Subcutaneous adipose tissue (tissue), 4 donors: ENCODE data around the gene CPE. TPM values are rescaled to one million over a fixed set of nuclear protein-coding genes. Genes with fewer than 3 reads are reported as not detected.

Experiments
- total RNA-seq, 4 donors: library from RNA; depleted of rRNA; stranded (reverse); fragments of >200 nt; gene quantifications; one replicate each; pipeline ENCODE4 v1.1.0, GENCODE V29; 2016
- TF ChIP-seq, protein P1 (sequence below): fragments of 450-650 bp; IDR thresholded peaks from one replicate; pipeline ENCODE4 v1.5.1; 2016; ENCODE audit warnings: low read depth, mild to moderate bottlenecking, control low read depth, antibody characterized with exemption, moderate library complexity

The CPE gene
- total RNA-seq, 4 donors from 2014 or later, result 81.0 to 122 (median 99.6) TPM

DNA sequence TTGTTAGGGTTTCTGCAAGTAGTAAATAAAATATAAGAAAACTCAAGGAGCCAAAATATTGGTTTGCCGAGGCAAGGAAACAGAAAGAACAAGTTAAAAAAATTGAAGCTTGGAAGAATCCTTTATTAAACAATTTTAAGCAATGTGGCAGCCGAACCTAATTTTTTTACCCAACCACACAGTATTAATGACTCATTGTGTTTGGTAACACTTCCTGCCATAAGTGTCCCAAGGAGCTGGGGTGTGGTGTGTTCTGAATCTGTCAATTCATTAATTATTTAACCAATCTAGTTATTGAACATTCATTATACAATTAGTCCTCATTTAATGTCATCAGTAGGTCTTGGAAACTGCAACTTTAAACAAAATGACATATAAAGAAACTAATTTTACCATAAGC is 19.3 kb upstream of the CPE start:
- TF ChIP-seq, protein P1, sequence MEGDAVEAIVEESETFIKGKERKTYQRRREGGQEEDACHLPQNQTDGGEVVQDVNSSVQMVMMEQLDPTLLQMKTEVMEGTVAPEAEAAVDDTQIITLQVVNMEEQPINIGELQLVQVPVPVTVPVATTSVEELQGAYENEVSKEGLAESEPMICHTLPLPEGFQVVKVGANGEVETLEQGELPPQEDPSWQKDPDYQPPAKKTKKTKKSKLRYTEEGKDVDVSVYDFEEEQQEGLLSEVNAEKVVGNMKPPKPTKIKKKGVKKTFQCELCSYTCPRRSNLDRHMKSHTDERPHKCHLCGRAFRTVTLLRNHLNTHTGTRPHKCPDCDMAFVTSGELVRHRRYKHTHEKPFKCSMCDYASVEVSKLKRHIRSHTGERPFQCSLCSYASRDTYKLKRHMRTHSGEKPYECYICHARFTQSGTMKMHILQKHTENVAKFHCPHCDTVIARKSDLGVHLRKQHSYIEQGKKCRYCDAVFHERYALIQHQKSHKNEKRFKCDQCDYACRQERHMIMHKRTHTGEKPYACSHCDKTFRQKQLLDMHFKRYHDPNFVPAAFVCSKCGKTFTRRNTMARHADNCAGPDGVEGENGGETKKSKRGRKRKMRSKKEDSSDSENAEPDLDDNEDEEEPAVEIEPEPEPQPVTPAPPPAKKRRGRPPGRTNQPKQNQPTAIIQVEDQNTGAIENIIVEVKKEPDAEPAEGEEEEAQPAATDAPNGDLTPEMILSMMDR, result no peak

DNA sequence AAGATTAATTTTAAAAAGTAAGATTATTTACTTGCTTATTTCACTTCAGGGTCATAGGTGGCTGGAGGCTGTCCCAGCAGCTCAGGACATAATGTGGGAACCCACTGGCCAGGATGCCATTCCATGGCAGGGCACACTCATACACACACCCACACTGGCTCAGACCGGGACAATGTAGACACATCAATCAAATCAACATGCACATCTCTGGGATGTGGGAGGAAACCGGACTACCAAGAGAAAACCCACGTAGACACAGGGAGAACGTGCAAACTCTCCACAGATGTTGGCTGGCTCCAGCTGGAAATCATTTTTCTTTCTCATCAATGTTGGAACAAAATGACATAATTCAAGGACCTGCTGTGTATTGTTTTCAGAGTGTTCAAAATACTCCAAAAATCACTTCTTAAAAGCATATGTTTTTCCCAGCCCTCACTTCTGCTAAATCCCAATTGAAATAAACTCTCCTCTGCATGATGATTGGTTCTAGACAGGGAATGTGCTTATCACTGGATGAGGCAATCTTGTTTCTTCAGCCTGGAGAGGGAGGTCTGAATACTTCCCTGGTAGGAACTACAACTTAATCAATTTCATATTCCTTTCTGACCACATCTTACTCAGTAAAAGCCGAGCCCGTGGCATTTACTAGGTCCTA is 18.6 kb upstream of the CPE start:
- TF ChIP-seq, protein P1, result no peak

DNA sequence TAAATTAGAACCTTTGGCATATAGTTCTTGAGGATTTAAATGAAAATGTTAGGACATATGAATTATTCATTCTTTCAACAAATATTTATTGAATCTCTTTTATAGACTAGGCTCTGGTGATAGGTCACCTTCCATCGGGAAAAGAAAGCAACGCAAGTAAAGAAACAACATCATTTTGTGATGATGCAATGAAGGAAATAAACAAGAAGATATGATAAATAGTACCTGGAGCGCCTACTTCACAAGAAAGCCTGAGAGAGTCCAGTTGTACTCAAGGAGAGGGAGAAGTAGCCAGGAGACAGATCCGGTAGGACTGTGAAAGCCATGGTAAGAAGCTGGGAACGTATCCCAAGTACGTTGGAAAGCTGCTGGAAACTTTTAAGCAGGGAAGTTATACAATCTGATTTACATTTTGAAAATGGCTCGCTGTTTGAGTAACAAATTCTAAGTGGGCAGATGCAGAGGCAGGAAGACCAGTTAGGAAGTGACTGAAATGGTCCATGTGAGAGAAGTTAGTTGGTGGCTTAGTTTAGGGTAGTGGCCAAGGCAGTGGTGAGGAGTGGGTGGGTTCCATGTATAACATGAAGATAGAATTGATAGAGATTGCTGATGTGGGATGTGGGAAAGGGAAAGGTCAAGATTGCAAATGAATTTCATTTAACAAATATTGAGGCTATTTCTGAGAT is 17.7 kb upstream of the CPE start:
- TF ChIP-seq, protein P1, result no peak

DNA sequence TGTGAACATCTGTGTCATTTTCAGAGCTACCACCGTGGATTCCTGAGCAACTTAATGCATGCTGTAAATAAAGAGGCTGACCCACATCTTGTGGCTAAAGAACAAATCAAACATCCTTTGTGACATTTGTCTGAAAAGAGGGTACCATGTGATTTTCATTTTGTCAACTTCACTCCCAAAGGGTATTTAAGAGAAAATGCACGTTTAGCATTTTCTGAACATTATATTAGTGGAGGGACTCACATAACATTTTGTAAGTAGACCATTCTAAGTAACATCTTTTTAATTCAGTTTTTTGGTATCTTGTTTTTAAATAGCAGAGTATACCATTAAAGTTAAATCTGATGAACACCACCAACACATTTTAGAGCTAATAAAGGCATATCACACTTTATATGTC is 17.0 kb upstream of the CPE start:
- TF ChIP-seq, protein P1, result no peak

DNA sequence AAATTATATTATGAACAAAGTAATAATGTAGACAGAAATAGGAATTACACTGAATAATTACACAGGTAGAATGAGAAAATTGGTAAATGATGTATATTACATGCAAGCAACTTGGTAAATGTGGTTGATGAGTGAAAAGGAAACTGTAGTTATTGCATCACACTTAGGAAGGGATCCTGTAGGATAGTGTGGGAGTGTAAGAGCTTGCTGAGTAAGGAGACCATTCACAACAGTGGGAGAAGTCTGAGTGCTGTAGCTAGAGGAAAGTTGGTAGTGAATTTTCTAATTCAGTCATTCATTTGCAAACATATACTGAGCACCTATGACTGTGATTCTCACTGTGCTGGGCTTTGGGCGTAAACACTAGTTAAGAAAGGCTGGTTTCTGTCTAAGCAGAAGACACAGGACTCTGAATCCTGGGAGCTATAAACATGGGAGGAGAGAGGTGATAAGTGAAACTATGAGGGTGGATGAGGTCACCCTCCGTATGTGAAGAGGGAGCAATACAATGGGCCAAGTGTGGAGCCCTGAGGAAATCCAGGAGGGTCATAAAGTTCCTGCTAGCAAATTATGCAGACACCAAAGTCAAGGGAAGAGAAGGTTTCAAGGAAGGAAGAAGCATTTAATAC is 14.2 kb upstream of the CPE start:
- TF ChIP-seq, protein P1, result no peak

DNA sequence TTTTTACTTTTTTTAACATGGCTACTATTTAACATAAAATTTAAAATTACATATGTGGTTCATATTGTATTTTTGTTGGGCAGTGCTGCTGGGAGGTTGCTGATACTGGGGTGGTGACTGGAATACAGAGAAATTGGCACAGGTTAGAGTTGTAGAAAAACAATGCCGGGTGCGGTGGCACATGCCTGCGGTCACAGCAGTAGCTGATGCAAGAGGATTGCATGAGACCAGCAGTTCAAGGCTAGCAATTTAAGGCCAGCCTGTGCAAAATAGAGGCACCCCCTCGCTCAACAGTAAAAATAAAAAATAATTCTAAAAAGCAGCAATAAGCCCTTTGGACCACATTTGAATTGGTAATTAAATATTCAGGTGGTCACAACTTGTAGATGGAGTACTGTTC is 11.8 kb upstream of the CPE start:
- TF ChIP-seq, protein P1, result no peak

DNA sequence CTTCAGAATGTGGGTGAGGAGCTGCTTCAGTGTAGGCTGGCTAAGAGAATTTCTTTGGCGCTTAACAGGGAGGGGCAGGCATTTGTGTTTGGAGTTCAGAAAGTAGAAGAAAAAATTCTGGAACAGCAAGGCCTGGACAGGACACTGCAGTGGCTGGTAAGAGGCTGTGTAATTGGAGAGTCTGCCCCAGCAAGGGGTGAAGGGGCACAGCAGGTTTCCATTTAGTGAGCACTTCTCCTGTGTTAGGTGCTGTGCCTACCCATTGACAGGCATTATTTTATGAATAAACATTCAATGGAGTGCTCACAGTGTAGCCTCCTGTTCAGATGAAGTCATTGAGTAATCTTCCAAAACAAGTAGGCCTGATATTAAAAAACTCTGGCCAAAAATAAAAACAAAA is 10.7 kb upstream of the CPE start:
- TF ChIP-seq, protein P1, result no peak
